ENCODE data around the gene SMARCAD1.

The SMARCAD1 gene

GRCh38 chr4:94226763-94227162 lies 19.1 kb downstream of the SMARCAD1 start:
- Histone ChIP-seq H3K4me1 (ENCODE audit: control insufficient read depth, insufficient read depth, low read length) (no peaks in the 10 kb centered on the region), H3K27me3 (ENCODE audit: control insufficient read depth, insufficient read depth, low read length, poor library complexity, severe bottlenecking) (no peaks in the 10 kb centered on the region), H3K27ac (ENCODE audit: insufficient read depth, low read depth, low read length, poor library complexity, severe bottlenecking) (no peak overlapping the region), H3K9me3 (ENCODE audit: control insufficient read depth, low read length) (no peaks in the 10 kb centered on the region), H3K4me3 (ENCODE audit: insufficient read depth, low read depth, low read length) (no peak overlapping the region), H3K36me3 (ENCODE audit: control insufficient read depth, insufficient read depth, low read length) (peaks cover 9% of the 10 kb centered on the region)
- 92 to 96% methylated on average over 4 of the region's 4 CpGs for WGBS, 2 experiments

- Histone ChIP-seq H3K27me3 (ENCODE audit: control insufficient read depth, insufficient read depth, low read length, poor library complexity, severe bottlenecking) (no peaks in the 10 kb centered on the region), H3K4me3 (ENCODE audit: insufficient read depth, low read depth, low read length) (no peak overlapping the region), H3K27ac (ENCODE audit: insufficient read depth, low read depth, low read length, poor library complexity, severe bottlenecking) (no peak overlapping the region), H3K9me3 (ENCODE audit: control insufficient read depth, low read length) (no peaks in the 10 kb centered on the region), H3K36me3 (ENCODE audit: control insufficient read depth, insufficient read depth, low read length) (peaks cover 9% of the 10 kb centered on the region), H3K4me1 (ENCODE audit: control insufficient read depth, insufficient read depth, low read length) (no peaks in the 10 kb centered on the region)
- 90 to 95% methylated on average over 5 of the region's 5 CpGs for WGBS, 2 experiments
Observed at GRCh38 chr4:94228493-94229216, 21.0 kb downstream of the SMARCAD1 start.

GRCh38 chr4:94232519-94232918 lies 24.9 kb downstream of the SMARCAD1 start:
- Histone ChIP-seq H3K27ac (ENCODE audit: insufficient read depth, low read depth, low read length, poor library complexity, severe bottlenecking) (no peak overlapping the region), H3K4me3 (ENCODE audit: insufficient read depth, low read depth, low read length) (no peak overlapping the region), H3K4me1 (ENCODE audit: control insufficient read depth, insufficient read depth, low read length) (no peaks in the 10 kb centered on the region), H3K9me3 (ENCODE audit: control insufficient read depth, low read length) (no peaks in the 10 kb centered on the region), H3K27me3 (ENCODE audit: control insufficient read depth, insufficient read depth, low read length, poor library complexity, severe bottlenecking) (no peaks in the 10 kb centered on the region), H3K36me3 (ENCODE audit: control insufficient read depth, insufficient read depth, low read length) (peaks cover 7% of the 10 kb centered on the region)
- WGBS, 2 experiments = 96 to 97% methylated on average over 6 of the region's 6 CpGs

GRCh38 chr4:94235825-94236224 lies 28.2 kb downstream of the SMARCAD1 start:
- no peak overlapping the region for H3K4me3 ChIP-seq (ENCODE audit: insufficient read depth, low read depth, low read length)
- peaks cover 11% of the 10 kb centered on the region for H3K36me3 ChIP-seq (ENCODE audit: control insufficient read depth, insufficient read depth, low read length)
- H3K4me1 ChIP-seq (ENCODE audit: control insufficient read depth, insufficient read depth, low read length) = no peaks in the 10 kb centered on the region
- H3K9me3 ChIP-seq (ENCODE audit: control insufficient read depth, low read length) = no peaks in the 10 kb centered on the region
- no peak overlapping the region for H3K27ac ChIP-seq (ENCODE audit: insufficient read depth, low read depth, low read length, poor library complexity, severe bottlenecking)
- no peaks in the 10 kb centered on the region for H3K27me3 ChIP-seq (ENCODE audit: control insufficient read depth, insufficient read depth, low read length, poor library complexity, severe bottlenecking)

GRCh38 chr4:94237271-94237670 lies 29.6 kb downstream of the SMARCAD1 start:
- Histone ChIP-seq H3K9me3 (ENCODE audit: control insufficient read depth, low read length) (no peaks in the 10 kb centered on the region), H3K4me3 (ENCODE audit: insufficient read depth, low read depth, low read length) (no peak overlapping the region), H3K36me3 (ENCODE audit: control insufficient read depth, insufficient read depth, low read length) (peaks cover 24% of the 10 kb centered on the region), H3K27ac (ENCODE audit: insufficient read depth, low read depth, low read length, poor library complexity, severe bottlenecking) (no peak overlapping the region), H3K4me1 (ENCODE audit: control insufficient read depth, insufficient read depth, low read length) (no peaks in the 10 kb centered on the region), H3K27me3 (ENCODE audit: control insufficient read depth, insufficient read depth, low read length, poor library complexity, severe bottlenecking) (no peaks in the 10 kb centered on the region)
- WGBS, 2 experiments = 89 to 100% methylated on average over 2 to 4 of the region's 4 CpGs

- peaks cover 33% of the 10 kb centered on the region for H3K36me3 ChIP-seq (ENCODE audit: control insufficient read depth, insufficient read depth, low read length)
- H3K4me3 ChIP-seq (ENCODE audit: insufficient read depth, low read depth, low read length) = no peak overlapping the region
- no peaks in the 10 kb centered on the region for H3K27me3 ChIP-seq (ENCODE audit: control insufficient read depth, insufficient read depth, low read length, poor library complexity, severe bottlenecking)
- H3K4me1 ChIP-seq (ENCODE audit: control insufficient read depth, insufficient read depth, low read length) = no peaks in the 10 kb centered on the region
- WGBS, 2 experiments = 98 to 100% methylated on average over 1 to 2 of the region's 2 CpGs
- no peak overlapping the region for H3K27ac ChIP-seq (ENCODE audit: insufficient read depth, low read depth, low read length, poor library complexity, severe bottlenecking)
- no peaks in the 10 kb centered on the region for H3K9me3 ChIP-seq (ENCODE audit: control insufficient read depth, low read length)
Observed at GRCh38 chr4:94238160-94238559, 30.5 kb downstream of the SMARCAD1 start.

- Histone ChIP-seq H3K4me3 (ENCODE audit: insufficient read depth, low read depth, low read length) (no peak overlapping the region), H3K9me3 (ENCODE audit: control insufficient read depth, low read length) (no peaks in the 10 kb centered on the region), H3K4me1 (ENCODE audit: control insufficient read depth, insufficient read depth, low read length) (no peaks in the 10 kb centered on the region), H3K27ac (ENCODE audit: insufficient read depth, low read depth, low read length, poor library complexity, severe bottlenecking) (no peak overlapping the region), H3K36me3 (ENCODE audit: control insufficient read depth, insufficient read depth, low read length) (peaks cover 38% of the 10 kb centered on the region), H3K27me3 (ENCODE audit: control insufficient read depth, insufficient read depth, low read length, poor library complexity, severe bottlenecking) (no peaks in the 10 kb centered on the region)
Observed at GRCh38 chr4:94240384-94240783, 32.7 kb downstream of the SMARCAD1 start.

GRCh38 chr4:94244087-94244828 lies 36.6 kb downstream of the SMARCAD1 start:
- no peak overlapping the region for H3K4me3 ChIP-seq (ENCODE audit: insufficient read depth, low read depth, low read length)
- H3K27ac ChIP-seq (ENCODE audit: insufficient read depth, low read depth, low read length, poor library complexity, severe bottlenecking) = no peak overlapping the region
- 93 to 97% methylated on average over 2 to 3 of the region's 3 CpGs for WGBS, 2 experiments
- H3K36me3 ChIP-seq (ENCODE audit: control insufficient read depth, insufficient read depth, low read length) = peaks cover 38% of the 10 kb centered on the region
- no peaks in the 10 kb centered on the region for H3K4me1 ChIP-seq (ENCODE audit: control insufficient read depth, insufficient read depth, low read length)
- no peaks in the 10 kb centered on the region for H3K9me3 ChIP-seq (ENCODE audit: control insufficient read depth, low read length)
- no peaks in the 10 kb centered on the region for H3K27me3 ChIP-seq (ENCODE audit: control insufficient read depth, insufficient read depth, low read length, poor library complexity, severe bottlenecking)

- Histone ChIP-seq H3K36me3 (ENCODE audit: control insufficient read depth, insufficient read depth, low read length) (peaks cover 38% of the 10 kb centered on the region), H3K4me3 (ENCODE audit: insufficient read depth, low read depth, low read length) (no peak overlapping the region)
- 97% methylated on average over 2 of the region's 2 CpGs for WGBS, 2 experiments
Observed at GRCh38 chr4:94244829-94245185, 37.1 kb downstream of the SMARCAD1 start.

GRCh38 chr4:94251094-94251493 lies 43.4 kb downstream of the SMARCAD1 start:
- H3K4me3 ChIP-seq (ENCODE audit: insufficient read depth, low read depth, low read length) = no peak overlapping the region
- no peak overlapping the region for H3K27ac ChIP-seq (ENCODE audit: insufficient read depth, low read depth, low read length, poor library complexity, severe bottlenecking)
- H3K9me3 ChIP-seq (ENCODE audit: control insufficient read depth, low read length) = no peaks in the 10 kb centered on the region
- peaks cover 8% of the 10 kb centered on the region for H3K36me3 ChIP-seq (ENCODE audit: control insufficient read depth, insufficient read depth, low read length)
- H3K27me3 ChIP-seq (ENCODE audit: control insufficient read depth, insufficient read depth, low read length, poor library complexity, severe bottlenecking) = no peaks in the 10 kb centered on the region
- H3K4me1 ChIP-seq (ENCODE audit: control insufficient read depth, insufficient read depth, low read length) = no peaks in the 10 kb centered on the region

More at GRCh38 chr4:94244829-94245185, 37.1 kb downstream of the SMARCAD1 start:
- no peaks in the 10 kb centered on the region for H3K9me3 ChIP-seq (ENCODE audit: control insufficient read depth, low read length)
- H3K27ac ChIP-seq (ENCODE audit: insufficient read depth, low read depth, low read length, poor library complexity, severe bottlenecking) = no peak overlapping the region
- no peaks in the 10 kb centered on the region for H3K27me3 ChIP-seq (ENCODE audit: control insufficient read depth, insufficient read depth, low read length, poor library complexity, severe bottlenecking)
- H3K4me1 ChIP-seq (ENCODE audit: control insufficient read depth, insufficient read depth, low read length) = no peaks in the 10 kb centered on the region

Measured in ectodermal cell (in vitro differentiated cells).